ENCODE data around the gene CNDP1. TPM values are rescaled to one million over a fixed set of nuclear protein-coding genes. Genes with fewer than 3 reads are reported as not detected.

Gene CNDP1
- total RNA-seq, 1 experiment from 2014 or later, result not detected

- Histone ChIP-seq H3K9me3 (replicated peaks) (no peaks in the 10 kb centered on the region), H3K4me3 (no peak overlapping the region), H3K27ac (no peak overlapping the region), H3K4me1 (no peaks in the 10 kb centered on the region), H3K27me3 (no peaks in the 10 kb centered on the region), H3K36me3 (no peaks in the 10 kb centered on the region)
- no peak for DNase-seq
Measured at GRCh38 chr18:74511823-74512222, 22.5 kb upstream of the CNDP1 start.

- no peaks in the 10 kb centered on the region for H3K9me3 ChIP-seq (replicated peaks)
- no peak overlapping the region for H3K27ac ChIP-seq
- no peaks in the 10 kb centered on the region for H3K36me3 ChIP-seq
- H3K4me3 ChIP-seq, result no peak overlapping the region
- no peak for DNase-seq
- no peaks in the 10 kb centered on the region for H3K27me3 ChIP-seq
- H3K4me1 ChIP-seq, result no peaks in the 10 kb centered on the region
Measured at GRCh38 chr18:74512321-74513053, 21.8 kb upstream of the CNDP1 start.

- no peaks in the 10 kb centered on the region for H3K4me1 ChIP-seq
- H3K9me3 ChIP-seq (replicated peaks), result no peaks in the 10 kb centered on the region
- DNase-seq, result no peak
- H3K36me3 ChIP-seq, result no peaks in the 10 kb centered on the region
- no peak overlapping the region for H3K27ac ChIP-seq
- H3K27me3 ChIP-seq, result no peaks in the 10 kb centered on the region
- H3K4me3 ChIP-seq, result no peak overlapping the region
Measured at GRCh38 chr18:74513149-74513882, 21.0 kb upstream of the CNDP1 start.

- Histone ChIP-seq H3K27me3 (no peaks in the 10 kb centered on the region), H3K4me3 (no peak overlapping the region), H3K27ac (no peak overlapping the region), H3K36me3 (no peaks in the 10 kb centered on the region), H3K4me1 (no peaks in the 10 kb centered on the region), H3K9me3 (replicated peaks) (no peaks in the 10 kb centered on the region)
- DNase-seq, result no peak
Measured at GRCh38 chr18:74513883-74514205, 20.5 kb upstream of the CNDP1 start.

GRCh38 chr18:74514860-74515495, 19.3 kb upstream of the CNDP1 start:
- H3K27ac ChIP-seq, result no peak overlapping the region
- DNase-seq, result no peak
- no peaks in the 10 kb centered on the region for H3K27me3 ChIP-seq
- no peak overlapping the region for H3K4me3 ChIP-seq
- H3K36me3 ChIP-seq, result no peaks in the 10 kb centered on the region
- H3K9me3 ChIP-seq (replicated peaks), result no peaks in the 10 kb centered on the region
- H3K4me1 ChIP-seq, result no peaks in the 10 kb centered on the region

GRCh38 chr18:74515620-74516231, 18.6 kb upstream of the CNDP1 start:
- no peaks in the 10 kb centered on the region for H3K36me3 ChIP-seq
- no peak overlapping the region for H3K27ac ChIP-seq
- DNase-seq, result no peak
- H3K27me3 ChIP-seq, result no peaks in the 10 kb centered on the region
- H3K4me3 ChIP-seq, result no peak overlapping the region
- no peaks in the 10 kb centered on the region for H3K9me3 ChIP-seq (replicated peaks)
- no peaks in the 10 kb centered on the region for H3K4me1 ChIP-seq

GRCh38 chr18:74516271-74517235, 17.7 kb upstream of the CNDP1 start:
- no peak for DNase-seq
- H3K4me3 ChIP-seq, result no peak overlapping the region
- H3K4me1 ChIP-seq, result no peaks in the 10 kb centered on the region
- no peaks in the 10 kb centered on the region for H3K9me3 ChIP-seq (replicated peaks)
- H3K27me3 ChIP-seq, result no peaks in the 10 kb centered on the region
- H3K27ac ChIP-seq, result no peak overlapping the region
- H3K36me3 ChIP-seq, result no peaks in the 10 kb centered on the region

- H3K9me3 ChIP-seq (replicated peaks), result no peaks in the 10 kb centered on the region
- H3K4me3 ChIP-seq, result no peak overlapping the region
- no peak overlapping the region for H3K27ac ChIP-seq
- no peaks in the 10 kb centered on the region for H3K4me1 ChIP-seq
- H3K36me3 ChIP-seq, result no peaks in the 10 kb centered on the region
- no peaks in the 10 kb centered on the region for H3K27me3 ChIP-seq
- no peak for DNase-seq
Measured at GRCh38 chr18:74517236-74517630, 17.1 kb upstream of the CNDP1 start.

GRCh38 chr18:74518456-74519295, 15.6 kb upstream of the CNDP1 start:
- no peaks in the 10 kb centered on the region for H3K27me3 ChIP-seq
- H3K4me1 ChIP-seq, result no peaks in the 10 kb centered on the region
- H3K4me3 ChIP-seq, result no peak overlapping the region
- no peak for DNase-seq
- H3K9me3 ChIP-seq (replicated peaks), result no peaks in the 10 kb centered on the region
- no peaks in the 10 kb centered on the region for H3K36me3 ChIP-seq
- H3K27ac ChIP-seq, result no peak overlapping the region

- H3K9me3 ChIP-seq (replicated peaks), result no peaks in the 10 kb centered on the region
- H3K27me3 ChIP-seq, result no peaks in the 10 kb centered on the region
- H3K4me3 ChIP-seq, result no peak overlapping the region
- H3K4me1 ChIP-seq, result no peaks in the 10 kb centered on the region
- no peak for DNase-seq
- H3K36me3 ChIP-seq, result no peaks in the 10 kb centered on the region
- H3K27ac ChIP-seq, result no peak overlapping the region
Measured at GRCh38 chr18:74519320-74520095, 14.8 kb upstream of the CNDP1 start.

GRCh38 chr18:74520096-74520833, 14.0 kb upstream of the CNDP1 start:
- Histone ChIP-seq H3K4me1 (no peaks in the 10 kb centered on the region), H3K27me3 (no peaks in the 10 kb centered on the region), H3K9me3 (replicated peaks) (no peaks in the 10 kb centered on the region), H3K36me3 (no peaks in the 10 kb centered on the region), H3K4me3 (no peak overlapping the region), H3K27ac (no peak overlapping the region)
- DNase-seq, result no peak

- Histone ChIP-seq H3K4me3 (no peak overlapping the region), H3K4me1 (no peaks in the 10 kb centered on the region), H3K27ac (no peak overlapping the region), H3K9me3 (replicated peaks) (no peaks in the 10 kb centered on the region), H3K36me3 (no peaks in the 10 kb centered on the region), H3K27me3 (no peaks in the 10 kb centered on the region)
- no peak for DNase-seq
Measured at GRCh38 chr18:74521068-74521725, 13.1 kb upstream of the CNDP1 start.
